SK-N-MC (cell line): Measurements from ENCODE around the gene ZCCHC7.

Experiments
- EZH2 ChIP-seq: fragments of 200-600 bp; sonication (generic); IDR thresholded peaks from one replicate; pipeline ENCODE4 v1.6.1; 2017; ENCODE audit warnings: antibody characterized with exemption
- POLR2AphosphoS5 ChIP-seq: IDR thresholded peaks from 2 replicates; pipeline ENCODE4 v1.6.1; 2012; ENCODE audit warnings: mild to moderate bottlenecking, low read depth, low read length, borderline replicate concordance

- no peak for TF ChIP-seq EZH2
- no peak for TF ChIP-seq POLR2AphosphoS5
Measured at GRCh38 chr9:37390759-37391158, 270.4 kb downstream of the ZCCHC7 start.
